ENCODE results near the gene PLB1.

PLB1 gene

DNA sequence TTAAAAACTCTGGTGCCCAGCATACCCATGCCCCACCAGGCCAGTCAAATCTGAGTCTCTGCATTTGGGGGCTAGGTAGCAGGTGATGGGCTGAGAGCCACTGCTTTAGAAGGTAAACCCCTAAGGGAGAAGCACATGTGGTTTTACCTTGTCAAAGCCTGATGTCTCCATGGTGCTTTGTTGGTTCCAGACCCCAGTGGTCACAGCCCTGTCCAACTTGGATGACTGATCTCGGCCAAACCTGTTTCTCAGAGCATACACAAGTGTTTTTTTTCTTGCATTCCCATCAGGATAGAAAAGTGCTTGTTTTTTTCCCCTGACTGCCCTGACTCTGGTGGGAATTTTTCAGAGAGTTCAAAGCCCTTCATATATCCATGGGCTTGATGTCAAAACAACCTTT, 13.5 kb downstream of the PLB1 start:
- no peaks in the 10 kb centered on the region for H3K36me3 ChIP-seq (replicated peaks in 1 of 2; ENCODE audit: control insufficient read depth in 2 of 2, insufficient read depth in 2 of 2, low read length in 2 of 2)
- H4K91ac ChIP-seq (ENCODE audit: low read depth, low read length, poor library complexity) = no peak overlapping the region
- H2BK15ac ChIP-seq (ENCODE audit: low read length) = no peak overlapping the region
- H3K4me2 ChIP-seq (ENCODE audit: insufficient read depth, low read length, poor library complexity, severe bottlenecking) = no peak overlapping the region
- H3K23ac ChIP-seq (ENCODE audit: low read depth, low read length, poor library complexity) = no peak overlapping the region
- peaks cover 0 to 3% of the 10 kb centered on the region in 2 donors for H3K4me1 ChIP-seq (ENCODE audit: control insufficient read depth in 2 of 2, insufficient read depth in 1 of 2, low read depth in 1 of 2, low read length in 2 of 2)
- no peak for DNase-seq (ENCODE audit: low spot score)
- H2AFZ ChIP-seq (ENCODE audit: low read length) = no peak overlapping the region
- no peak overlapping the region for H3K18ac ChIP-seq (ENCODE audit: low read length)
- H2BK120ac ChIP-seq (ENCODE audit: low read depth, low read length) = no peak overlapping the region
- no peak overlapping the region for H4K8ac ChIP-seq (ENCODE audit: low read depth, low read length)
- no peak overlapping the region for H3K14ac ChIP-seq (ENCODE audit: low read length)
- no peak overlapping the region for H3K4ac ChIP-seq (ENCODE audit: low read length)
- no peak overlapping the region for H2BK5ac ChIP-seq (ENCODE audit: low read length)
- no CpG with 5 or more reads among the region's 1 CpG for WGBS, 2 donors (ENCODE audit: extremely low coverage in 2 of 2, insufficient read length in 2 of 2, insufficient replicate concordance in 1 of 2)
- no peak overlapping the region for H3K4me3 ChIP-seq (ENCODE audit: low read length in 2 of 2)
- peaks cover 0 to 2% (median 0%) of the 10 kb centered on the region in 3 experiments for H3K27me3 ChIP-seq (ENCODE audit: control insufficient read depth in 3 of 3, insufficient read depth in 3 of 3, low read depth in 1 of 3, low read length in 3 of 3)
- H3K27ac ChIP-seq (replicated peaks; ENCODE audit: low read length) = no peak overlapping the region
- no peaks in the 10 kb centered on the region for H3K79me1 ChIP-seq (ENCODE audit: low read depth, low read length)
- peaks cover 6 to 7% of the 10 kb centered on the region in 2 donors for H3K9me3 ChIP-seq (replicated peaks in 1 of 2; ENCODE audit: control insufficient read depth in 2 of 2, insufficient read depth in 1 of 2, low read depth in 1 of 2, low read length in 2 of 2)
- no peak overlapping the region for H2AK5ac ChIP-seq (ENCODE audit: low read depth, low read length)
- H2BK12ac ChIP-seq (ENCODE audit: low read length) = no peak overlapping the region
- no peak overlapping the region for H3K9ac ChIP-seq (ENCODE audit: low read depth, low read length, poor library complexity)

GRCh38 chr2:28510184-28510583, 14.3 kb downstream of the PLB1 start:
- no CpG with 5 or more reads among the region's 2 CpGs for WGBS, 2 donors (ENCODE audit: extremely low coverage in 2 of 2, insufficient read length in 2 of 2, insufficient replicate concordance in 1 of 2)
- Histone ChIP-seq H3K27ac (replicated peaks; ENCODE audit: low read length) (no peak overlapping the region), H2BK120ac (ENCODE audit: low read depth, low read length) (no peak overlapping the region), H3K14ac (ENCODE audit: low read length) (no peak overlapping the region), H4K8ac (ENCODE audit: low read depth, low read length) (no peak overlapping the region), H3K4me1 (ENCODE audit: control insufficient read depth in 2 of 2, insufficient read depth in 1 of 2, low read depth in 1 of 2, low read length in 2 of 2) (peaks cover 0 to 3% of the 10 kb centered on the region in 2 donors), H4K91ac (ENCODE audit: low read depth, low read length, poor library complexity) (no peak overlapping the region), H3K79me1 (ENCODE audit: low read depth, low read length) (no peaks in the 10 kb centered on the region), H2BK12ac (ENCODE audit: low read length) (no peak overlapping the region), H2AK5ac (ENCODE audit: low read depth, low read length) (no peak overlapping the region), H3K4ac (ENCODE audit: low read length) (no peak overlapping the region), H2AFZ (ENCODE audit: low read length) (no peak overlapping the region), H3K18ac (ENCODE audit: low read length) (no peak overlapping the region), H2BK15ac (ENCODE audit: low read length) (no peak overlapping the region), H2BK5ac (ENCODE audit: low read length) (no peak overlapping the region), H3K9me3 (replicated peaks in 1 of 2; ENCODE audit: control insufficient read depth in 2 of 2, insufficient read depth in 1 of 2, low read depth in 1 of 2, low read length in 2 of 2) (peaks cover 6 to 7% of the 10 kb centered on the region in 2 donors), H3K4me3 (ENCODE audit: low read length in 2 of 2) (no peak overlapping the region), H3K36me3 (replicated peaks in 1 of 2; ENCODE audit: control insufficient read depth in 2 of 2, insufficient read depth in 2 of 2, low read length in 2 of 2) (no peaks in the 10 kb centered on the region), H3K27me3 (ENCODE audit: control insufficient read depth in 3 of 3, insufficient read depth in 3 of 3, low read depth in 1 of 3, low read length in 3 of 3) (peaks cover 0 to 2% (median 0%) of the 10 kb centered on the region in 3 experiments), H3K9ac (ENCODE audit: low read depth, low read length, poor library complexity) (no peak overlapping the region), H3K4me2 (ENCODE audit: insufficient read depth, low read length, poor library complexity, severe bottlenecking) (no peak overlapping the region), H3K23ac (ENCODE audit: low read depth, low read length, poor library complexity) (no peak overlapping the region)
- no peak for DNase-seq (ENCODE audit: low spot score)

DNA sequence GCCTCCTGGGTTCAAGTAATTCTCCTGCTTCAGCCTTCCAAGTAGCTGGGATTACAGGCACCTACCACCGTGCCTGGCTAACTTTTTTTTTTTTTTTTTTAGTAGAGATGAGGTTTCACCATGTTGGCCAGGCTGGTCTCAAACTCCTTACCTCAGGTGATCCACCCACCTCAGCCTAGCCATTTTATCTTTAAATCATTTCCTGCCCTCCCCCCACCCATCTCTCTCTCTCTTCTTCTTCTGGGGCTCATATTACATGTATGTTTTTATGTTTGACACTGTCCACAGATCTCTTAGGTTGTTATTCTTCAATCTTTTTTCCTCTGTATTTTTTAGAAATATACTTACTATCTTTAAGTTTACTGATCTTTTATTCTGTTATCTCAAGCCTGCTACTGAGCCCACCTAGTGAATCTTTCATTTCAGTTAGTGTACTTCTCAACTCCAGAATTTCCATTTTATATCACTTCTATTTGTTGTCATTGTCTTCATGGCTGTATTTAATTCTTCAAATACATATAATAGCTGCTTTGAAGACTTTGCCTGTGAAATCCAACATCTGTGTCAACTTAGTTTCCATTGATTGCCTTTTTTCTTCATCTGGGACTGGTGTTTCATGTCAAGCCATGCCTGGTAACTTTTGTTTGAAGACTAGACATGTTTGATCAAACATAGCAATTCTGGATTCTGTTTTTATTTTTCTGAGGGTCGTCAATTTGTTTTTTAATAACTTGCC, 16.2 kb downstream of the PLB1 start:
- H3K79me1 ChIP-seq (ENCODE audit: low read depth, low read length) = no peaks in the 10 kb centered on the region
- H3K4me3 ChIP-seq (ENCODE audit: low read length in 2 of 2) = no peak overlapping the region
- H3K36me3 ChIP-seq (replicated peaks in 1 of 2; ENCODE audit: control insufficient read depth in 2 of 2, insufficient read depth in 2 of 2, low read length in 2 of 2) = no peaks in the 10 kb centered on the region
- no peak overlapping the region for H3K23ac ChIP-seq (ENCODE audit: low read depth, low read length, poor library complexity)
- WGBS, 2 donors (ENCODE audit: extremely low coverage in 2 of 2, insufficient read length in 2 of 2, insufficient replicate concordance in 1 of 2) = no CpG with 5 or more reads among the region's 2 CpGs
- H2AFZ ChIP-seq (ENCODE audit: low read length) = no peak overlapping the region
- no peak overlapping the region for H2BK5ac ChIP-seq (ENCODE audit: low read length)
- peaks cover 6 to 7% of the 10 kb centered on the region in 2 donors for H3K9me3 ChIP-seq (replicated peaks in 1 of 2; ENCODE audit: control insufficient read depth in 2 of 2, insufficient read depth in 1 of 2, low read depth in 1 of 2, low read length in 2 of 2)
- H3K4me2 ChIP-seq (ENCODE audit: insufficient read depth, low read length, poor library complexity, severe bottlenecking) = no peak overlapping the region
- H2BK120ac ChIP-seq (ENCODE audit: low read depth, low read length) = no peak overlapping the region
- H3K18ac ChIP-seq (ENCODE audit: low read length) = no peak overlapping the region
- H2BK12ac ChIP-seq (ENCODE audit: low read length) = no peak overlapping the region
- no peak overlapping the region for H2BK15ac ChIP-seq (ENCODE audit: low read length)
- peaks cover 0 to 10% (median 0%) of the 10 kb centered on the region in 3 experiments for H3K27me3 ChIP-seq (ENCODE audit: control insufficient read depth in 3 of 3, insufficient read depth in 3 of 3, low read depth in 1 of 3, low read length in 3 of 3)
- peaks cover 0 to 1% of the 10 kb centered on the region in 2 donors for H3K4me1 ChIP-seq (ENCODE audit: control insufficient read depth in 2 of 2, insufficient read depth in 1 of 2, low read depth in 1 of 2, low read length in 2 of 2)
- no peak for DNase-seq (ENCODE audit: low spot score)
- no peak overlapping the region for H3K9ac ChIP-seq (ENCODE audit: low read depth, low read length, poor library complexity)
- no peak overlapping the region for H3K27ac ChIP-seq (replicated peaks; ENCODE audit: low read length)
- no peak overlapping the region for H4K91ac ChIP-seq (ENCODE audit: low read depth, low read length, poor library complexity)
- H3K14ac ChIP-seq (ENCODE audit: low read length) = no peak overlapping the region
- H4K8ac ChIP-seq (ENCODE audit: low read depth, low read length) = no peak overlapping the region
- no peak overlapping the region for H2AK5ac ChIP-seq (ENCODE audit: low read depth, low read length)
- H3K4ac ChIP-seq (ENCODE audit: low read length) = no peak overlapping the region

GRCh38 chr2:28512607-28512965, 16.7 kb downstream of the PLB1 start:
- H3K36me3 ChIP-seq (replicated peaks in 1 of 2; ENCODE audit: control insufficient read depth in 2 of 2, insufficient read depth in 2 of 2, low read length in 2 of 2) = no peaks in the 10 kb centered on the region
- no peak overlapping the region for H2BK15ac ChIP-seq (ENCODE audit: low read length)
- H3K14ac ChIP-seq (ENCODE audit: low read length) = no peak overlapping the region
- H2BK120ac ChIP-seq (ENCODE audit: low read depth, low read length) = no peak overlapping the region
- no peak overlapping the region for H2AK5ac ChIP-seq (ENCODE audit: low read depth, low read length)
- H3K27me3 ChIP-seq (ENCODE audit: control insufficient read depth in 3 of 3, insufficient read depth in 3 of 3, low read depth in 1 of 3, low read length in 3 of 3) = peaks cover 0 to 10% (median 0%) of the 10 kb centered on the region in 3 experiments
- H3K9me3 ChIP-seq (replicated peaks in 1 of 2; ENCODE audit: control insufficient read depth in 2 of 2, insufficient read depth in 1 of 2, low read depth in 1 of 2, low read length in 2 of 2) = peaks cover 6 to 7% of the 10 kb centered on the region in 2 donors
- no peak overlapping the region for H2BK5ac ChIP-seq (ENCODE audit: low read length)
- H3K79me1 ChIP-seq (ENCODE audit: low read depth, low read length) = no peaks in the 10 kb centered on the region
- DNase-seq (ENCODE audit: low spot score) = no peak
- no peak overlapping the region for H3K27ac ChIP-seq (replicated peaks; ENCODE audit: low read length)
- no peak overlapping the region for H3K23ac ChIP-seq (ENCODE audit: low read depth, low read length, poor library complexity)
- H3K4ac ChIP-seq (ENCODE audit: low read length) = no peak overlapping the region
- no peak overlapping the region for H3K9ac ChIP-seq (ENCODE audit: low read depth, low read length, poor library complexity)
- H3K18ac ChIP-seq (ENCODE audit: low read length) = no peak overlapping the region
- peaks cover 0 to 1% of the 10 kb centered on the region in 2 donors for H3K4me1 ChIP-seq (ENCODE audit: control insufficient read depth in 2 of 2, insufficient read depth in 1 of 2, low read depth in 1 of 2, low read length in 2 of 2)
- H4K8ac ChIP-seq (ENCODE audit: low read depth, low read length) = no peak overlapping the region
- WGBS, 2 donors (ENCODE audit: extremely low coverage in 2 of 2, insufficient read length in 2 of 2, insufficient replicate concordance in 1 of 2) = no CpG with 5 or more reads among the region's 1 CpG
- no peak overlapping the region for H4K91ac ChIP-seq (ENCODE audit: low read depth, low read length, poor library complexity)
- H2BK12ac ChIP-seq (ENCODE audit: low read length) = no peak overlapping the region
- no peak overlapping the region for H3K4me2 ChIP-seq (ENCODE audit: insufficient read depth, low read length, poor library complexity, severe bottlenecking)
- H3K4me3 ChIP-seq (ENCODE audit: low read length in 2 of 2) = no peak overlapping the region
- H2AFZ ChIP-seq (ENCODE audit: low read length) = no peak overlapping the region
